NCI-H2171 treated with DMSO at 0.1 percent for 48 hours (cell line): ENCODE results near the gene HPSE2.
"Not testable (repeated sequence)": the region's sequence is repeated elsewhere in the genome, so short reads cannot be mapped to it uniquely, and the experiment has no call there.

Experiments
- DNase-seq: peaks from one replicate; lab custom pipeline; 2025; lab: John Stamatoyannopoulos, UW

The HPSE2 gene

DNA sequence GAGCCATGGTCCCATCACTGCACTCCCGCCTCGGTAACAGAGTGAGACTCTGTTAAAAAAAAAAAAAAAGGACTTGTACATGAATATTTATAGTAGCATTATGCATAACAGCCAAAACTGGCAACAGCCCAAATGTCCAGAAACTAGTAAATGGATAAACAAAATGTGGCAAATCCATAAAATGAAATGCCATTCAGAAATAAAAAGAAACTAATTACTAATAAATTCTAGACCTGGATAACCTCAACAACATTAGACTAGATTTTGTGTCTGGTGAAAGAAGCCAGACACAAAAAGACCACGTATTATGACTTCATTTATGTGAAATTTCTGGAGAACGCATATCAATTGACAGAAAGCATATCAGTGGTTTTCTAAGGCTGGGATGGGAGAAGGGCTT, 74.5 kb downstream of the HPSE2 start:
- no peak for DNase-seq

DNA sequence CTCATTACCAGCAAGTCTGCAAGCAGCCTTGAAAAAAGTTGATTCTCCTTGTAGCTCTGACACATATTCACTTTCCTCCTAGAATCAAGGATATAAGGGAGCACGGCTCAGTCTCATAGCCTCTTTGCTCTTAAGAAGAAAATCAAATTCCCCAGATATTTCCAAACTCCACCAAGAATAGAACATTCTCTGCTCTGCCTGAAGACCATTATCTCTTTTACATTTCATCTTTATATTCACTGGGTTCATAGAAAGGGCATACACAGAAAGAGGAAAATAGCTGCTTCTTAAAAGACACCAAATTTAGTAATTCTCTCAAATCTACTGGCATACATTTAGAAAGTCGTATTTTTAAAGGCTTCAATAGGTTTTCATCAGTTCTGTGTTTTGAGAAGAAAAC, 92.0 kb downstream of the HPSE2 start:
- no peak for DNase-seq

DNA sequence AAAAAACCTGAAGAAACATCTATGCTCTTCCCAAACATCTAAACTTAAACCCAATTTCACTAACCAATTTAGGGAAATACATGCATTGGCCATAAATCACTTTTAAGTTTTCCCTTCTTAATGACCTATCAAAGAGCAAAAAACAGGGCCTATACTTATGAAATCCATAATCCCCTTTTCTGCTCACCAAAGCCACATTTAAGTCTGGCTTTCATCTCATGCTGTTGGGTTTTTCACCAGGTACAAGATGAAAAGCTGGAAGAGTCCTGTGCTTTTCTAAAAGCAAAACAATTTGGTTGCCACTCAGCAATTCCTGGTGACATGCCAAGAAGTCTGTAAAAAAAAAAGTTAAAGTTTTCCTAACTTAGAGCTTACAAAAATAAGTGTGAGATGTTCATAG, 92.6 kb downstream of the HPSE2 start:
- no peak for DNase-seq

- not testable (repeated sequence) for DNase-seq
These were observed 102.8 kb downstream of the HPSE2 start for GRCh38 chr10:99132897-99133296.

GRCh38 chr10:99125879-99126278, 109.8 kb downstream of the HPSE2 start:
- peak; percentile 19 for DNase-seq

GRCh38 chr10:99124376-99124775, 111.3 kb downstream of the HPSE2 start:
- no peak for DNase-seq

DNA sequence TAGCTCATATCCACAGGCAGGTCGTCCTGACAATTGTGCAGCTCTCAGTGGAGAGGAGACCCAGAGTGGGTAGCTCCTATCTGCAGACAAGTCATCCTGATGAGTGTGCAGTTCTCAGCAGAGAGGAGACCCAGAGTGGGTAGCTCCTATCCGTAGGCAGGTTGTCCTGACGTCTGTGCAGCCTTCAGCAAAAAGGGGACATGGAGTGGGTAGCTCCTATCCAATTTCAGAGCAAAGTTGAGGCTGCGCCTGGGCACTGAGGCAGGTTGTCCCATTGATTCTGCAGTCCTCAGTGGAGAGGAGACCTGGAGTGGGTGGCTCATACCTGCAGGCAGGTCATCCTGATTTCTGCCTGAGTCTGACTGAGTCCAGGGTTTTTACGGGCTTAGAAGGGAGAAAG, 111.8 kb downstream of the HPSE2 start:
- no peak for DNase-seq

DNA sequence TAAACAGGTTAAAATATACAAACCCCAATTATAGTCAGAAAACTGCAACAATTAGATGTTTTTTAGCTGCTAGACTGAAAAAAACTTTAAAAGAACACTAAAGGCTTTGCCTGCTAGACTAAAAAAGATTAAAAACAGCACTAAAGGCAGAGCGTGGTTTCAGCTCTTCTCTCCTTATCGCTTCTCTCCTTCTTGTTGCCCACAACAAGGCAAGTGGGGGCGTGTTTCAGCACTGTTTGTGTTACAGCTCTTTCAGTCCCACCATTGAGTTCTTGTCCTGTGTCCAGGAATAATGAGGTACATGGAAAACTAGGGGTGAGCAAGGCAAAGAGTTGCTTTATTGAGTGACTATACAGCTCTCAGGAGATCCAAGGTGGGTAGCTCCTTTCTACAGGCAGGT, 112.3 kb downstream of the HPSE2 start:
- no peak for DNase-seq

DNA sequence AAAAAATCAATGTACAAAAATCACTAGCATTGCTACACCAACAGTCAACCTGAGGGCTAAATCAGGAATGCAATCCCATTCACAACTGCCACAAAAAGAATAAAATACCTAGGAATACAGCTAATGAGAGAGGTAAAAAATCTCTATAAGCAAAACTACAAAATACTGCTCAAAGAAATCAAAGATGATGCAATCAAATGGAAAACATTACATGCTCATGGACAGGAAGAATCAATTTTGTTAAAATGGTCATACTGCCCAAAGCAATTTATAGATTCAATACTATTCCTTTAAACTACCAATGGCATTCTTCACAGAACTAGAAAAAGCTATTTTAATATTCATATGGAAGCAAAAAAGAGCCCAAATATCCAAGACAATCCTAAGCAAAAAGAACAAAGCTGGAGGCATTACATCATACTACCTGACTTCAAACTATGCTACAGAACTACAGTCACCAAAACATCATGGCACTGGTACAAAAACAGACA, 116.3 kb downstream of the HPSE2 start:
- DNase-seq, result no peak

DNA sequence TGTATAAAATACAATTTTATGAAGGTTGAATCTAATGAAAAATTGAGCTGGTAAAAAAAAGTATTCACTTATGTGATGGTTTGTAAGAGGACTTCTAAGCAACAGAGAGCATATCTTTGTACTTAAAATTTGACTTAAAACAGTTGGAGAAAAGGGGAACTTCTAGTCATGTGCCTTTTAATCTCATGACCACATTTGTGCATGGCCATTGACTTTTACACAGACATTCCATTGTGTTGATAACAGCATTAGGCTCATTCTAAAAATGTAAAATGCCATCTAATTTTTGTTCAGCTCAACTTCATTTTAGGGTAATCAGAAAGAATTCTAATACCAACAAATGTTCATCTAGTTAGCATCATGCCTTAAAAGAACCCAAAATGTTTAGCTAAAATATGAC, 119.9 kb downstream of the HPSE2 start:
- no peak for DNase-seq

DNA sequence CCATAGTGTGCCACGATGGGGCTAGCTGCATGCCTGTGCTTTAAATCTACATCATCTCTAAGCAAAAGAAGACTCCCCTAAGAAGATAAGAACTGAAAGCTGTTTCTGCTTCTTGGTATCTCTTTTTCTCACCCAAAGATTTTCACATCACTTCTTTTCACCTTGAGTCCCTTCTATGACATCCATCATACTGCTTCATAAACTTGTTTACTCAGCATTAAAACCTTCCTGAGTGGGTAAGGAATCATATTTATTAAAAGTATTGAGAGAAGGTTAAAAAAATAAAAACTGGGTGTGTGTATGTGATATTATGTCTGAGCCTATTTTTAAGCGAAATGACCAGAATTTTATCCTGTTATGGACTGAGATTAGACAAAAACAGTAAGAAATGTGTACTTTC, 150.3 kb downstream of the HPSE2 start:
- DNase-seq, result no peak

DNA sequence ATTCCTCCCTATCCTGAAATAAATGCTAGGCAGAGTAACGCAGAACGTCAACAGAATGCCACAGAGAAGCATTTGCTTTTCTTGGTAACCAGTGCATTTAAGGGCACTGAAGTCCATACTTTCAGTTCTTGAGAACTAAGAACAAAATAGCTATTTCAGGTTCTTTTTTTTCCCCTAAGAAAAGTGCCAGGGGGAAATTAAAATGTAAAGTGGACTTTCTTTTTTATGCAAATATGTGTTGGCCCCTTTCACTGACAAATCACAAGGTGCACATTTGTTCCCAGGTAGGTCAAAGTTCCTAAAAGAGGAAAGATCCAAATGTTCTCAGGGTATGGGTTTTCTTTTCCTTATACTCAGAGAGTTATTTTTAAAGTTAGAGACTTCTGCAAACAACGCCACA, 151.5 kb downstream of the HPSE2 start:
- DNase-seq, result no peak

DNA sequence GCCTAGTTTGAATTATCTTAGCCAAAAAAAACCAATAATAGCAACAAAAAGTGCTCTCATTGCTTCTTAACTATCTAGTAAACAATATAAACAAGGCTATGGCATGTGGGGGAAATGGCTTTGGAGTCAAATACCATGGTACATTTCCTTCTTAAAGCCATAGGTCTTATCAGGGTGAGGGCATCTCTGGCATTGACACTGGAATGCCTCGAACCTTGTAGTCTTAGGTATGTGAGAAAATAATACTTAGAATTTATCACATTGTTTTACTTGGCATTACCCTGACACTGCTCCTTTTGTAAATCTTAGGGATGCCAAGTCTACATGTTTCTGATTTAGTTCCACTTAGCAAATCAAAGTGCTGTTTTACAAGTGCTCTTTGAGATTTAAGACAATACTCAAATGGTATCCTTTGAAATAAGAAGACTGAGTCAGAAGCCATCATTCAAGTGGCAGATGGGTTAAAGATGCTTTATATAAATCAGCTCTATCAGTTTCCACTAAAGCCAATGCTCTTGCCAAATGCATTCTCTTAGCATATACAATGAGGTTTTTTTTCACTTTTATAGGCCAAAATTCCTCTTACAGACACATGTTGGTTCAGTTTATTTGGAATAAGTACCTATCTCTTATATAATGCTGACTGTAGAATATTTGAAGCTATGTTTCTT, 155.2 kb downstream of the HPSE2 start:
- DNase-seq, result no peak

GRCh38 chr10:99062591-99062990, 173.1 kb downstream of the HPSE2 start:
- no peak for DNase-seq

- no peak for DNase-seq
These were observed 176.9 kb downstream of the HPSE2 start for GRCh38 chr10:99058762-99059161.

- peak; percentile 50 for DNase-seq
These were observed 177.5 kb downstream of the HPSE2 start for GRCh38 chr10:99057936-99058690.

DNA sequence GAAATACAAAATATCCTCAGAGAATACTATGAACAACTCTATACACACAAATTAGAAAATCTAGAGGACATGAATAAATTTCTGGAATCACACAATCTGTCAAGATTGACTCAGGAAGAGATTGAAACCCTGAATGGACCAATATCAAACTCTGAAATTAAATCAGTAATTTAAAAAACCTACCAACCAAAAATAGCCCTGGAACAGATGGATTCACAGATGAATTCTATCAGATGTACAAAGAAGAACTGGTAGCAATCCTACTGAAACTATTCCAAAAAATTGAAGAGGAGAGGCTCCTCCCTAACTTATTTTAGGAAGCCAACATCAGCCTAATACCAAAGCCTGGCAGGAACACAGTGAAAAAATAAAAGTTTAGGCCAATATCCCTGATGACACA, 190.0 kb downstream of the HPSE2 start:
- no peak for DNase-seq

DNA sequence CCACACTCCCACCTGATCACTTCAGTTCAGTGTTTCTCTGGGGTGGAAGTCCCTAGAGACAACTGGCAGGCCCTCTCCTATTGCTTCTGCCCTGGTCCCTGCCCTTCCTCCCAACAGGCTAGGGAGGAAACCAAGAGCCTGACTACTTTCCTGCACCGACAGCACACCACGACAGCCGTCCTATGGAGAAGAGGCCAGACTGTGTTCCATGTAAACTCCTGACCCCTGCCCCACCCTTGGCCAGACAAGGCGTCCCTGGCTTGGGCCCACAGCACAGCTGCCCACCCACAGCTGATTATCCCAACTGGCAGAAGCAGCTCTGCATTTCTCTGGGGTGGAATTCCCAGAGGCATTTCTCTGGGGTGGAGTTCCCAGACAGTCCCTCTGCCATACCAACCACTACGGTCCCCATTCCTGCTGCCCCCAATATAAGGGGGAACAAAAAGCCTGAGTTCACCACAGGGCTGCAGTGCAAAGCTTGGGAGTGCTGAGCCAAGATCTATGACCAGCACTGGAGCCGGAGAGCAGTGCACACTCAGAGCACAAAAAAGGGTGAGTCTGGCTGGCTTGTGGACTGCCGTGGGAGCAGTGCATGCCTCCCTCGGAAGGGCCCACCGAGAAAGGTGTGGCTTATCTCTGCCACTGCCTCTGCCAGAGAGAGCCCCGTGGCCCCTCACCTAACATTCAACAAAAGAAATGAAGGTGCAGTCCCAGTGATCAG, 193.4 kb downstream of the HPSE2 start:
- no peak for DNase-seq

DNA sequence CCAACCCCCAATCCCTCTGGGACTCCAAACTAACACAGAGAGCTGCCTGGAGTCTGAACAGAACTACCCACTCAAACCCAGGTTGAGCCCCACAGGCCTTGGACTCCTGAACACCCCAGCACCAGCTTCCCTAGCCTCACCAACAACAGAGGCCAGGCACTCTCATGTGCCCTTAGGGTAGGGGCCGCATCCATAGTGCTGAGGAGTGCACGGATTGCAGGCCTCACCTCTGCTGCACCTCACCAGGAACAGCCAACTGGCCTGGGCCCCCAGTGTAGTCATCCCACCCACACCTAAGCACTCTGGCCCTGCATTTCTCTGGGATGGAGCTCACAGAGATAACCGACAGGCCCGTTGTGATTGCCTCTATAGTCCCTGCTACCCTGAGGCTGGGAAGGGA, 194.2 kb downstream of the HPSE2 start:
- DNase-seq, result no peak

DNA sequence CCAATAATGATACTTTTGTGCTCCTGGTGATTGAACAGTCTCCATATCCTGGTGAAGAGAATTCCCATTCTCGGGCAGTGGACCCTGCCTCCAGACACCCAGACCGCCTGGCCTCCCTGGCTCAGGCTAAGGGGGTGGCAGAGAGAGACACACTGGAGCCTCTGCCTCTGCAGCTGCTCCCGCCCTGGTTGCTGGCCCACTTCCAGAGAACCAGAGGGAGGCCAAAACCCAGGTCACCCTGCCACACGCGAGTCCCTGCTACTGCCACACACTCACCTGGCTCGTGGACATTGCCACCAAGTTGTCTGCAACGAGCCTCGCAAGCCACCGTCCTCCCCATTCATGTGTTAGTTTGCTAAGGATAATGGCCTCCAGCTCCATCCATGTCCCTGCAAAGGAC, 221.8 kb downstream of the HPSE2 start:
- no peak for DNase-seq

GRCh38 chr10:99010286-99010685, 225.4 kb downstream of the HPSE2 start:
- no peak for DNase-seq

DNA sequence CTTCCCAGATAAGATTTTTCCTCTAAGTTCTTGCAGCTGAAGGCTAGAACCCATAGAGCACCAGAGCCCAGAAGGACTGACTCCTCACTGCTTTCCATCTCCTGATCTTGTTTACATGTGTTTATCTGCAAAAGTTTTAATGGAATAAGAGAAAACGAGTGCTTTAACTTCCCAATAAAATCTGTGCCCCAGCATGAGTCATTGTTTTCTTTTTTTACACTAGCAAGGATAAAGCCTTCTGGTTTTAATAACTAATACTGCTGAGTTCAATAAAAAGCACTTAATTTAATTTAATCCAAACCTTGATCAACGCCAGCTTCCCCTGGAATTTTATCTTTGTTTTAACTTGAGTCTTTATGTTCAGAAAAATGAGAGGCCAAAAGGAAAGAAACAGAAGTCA, 227.6 kb downstream of the HPSE2 start:
- no peak for DNase-seq

- DNase-seq, result no peak
These were observed 228.2 kb downstream of the HPSE2 start for GRCh38 chr10:99007457-99007856.
